ENCODE results near the gene PARVA.

DNA sequence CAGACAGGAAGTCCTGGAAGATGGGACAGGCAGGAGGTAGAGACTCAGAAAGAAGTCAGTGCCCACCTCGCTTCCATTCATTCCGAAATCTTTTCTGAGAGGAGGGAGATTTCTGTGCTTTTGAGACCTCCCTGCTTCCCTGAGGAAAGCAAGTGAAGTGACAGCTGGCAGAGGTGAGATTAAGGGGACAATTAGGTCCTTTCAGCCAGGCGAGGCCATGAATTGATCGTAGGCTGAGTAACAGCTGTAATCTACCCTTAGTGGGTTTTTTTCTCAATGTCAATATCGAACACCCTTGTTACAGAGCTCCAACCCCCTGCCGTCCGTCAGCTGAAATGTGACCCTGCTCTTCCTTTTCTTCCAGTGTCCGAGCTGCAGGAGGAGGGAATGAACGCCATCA lies 96.0 kb downstream of the PARVA start:
- TF ChIP-seq, protein P1, sequence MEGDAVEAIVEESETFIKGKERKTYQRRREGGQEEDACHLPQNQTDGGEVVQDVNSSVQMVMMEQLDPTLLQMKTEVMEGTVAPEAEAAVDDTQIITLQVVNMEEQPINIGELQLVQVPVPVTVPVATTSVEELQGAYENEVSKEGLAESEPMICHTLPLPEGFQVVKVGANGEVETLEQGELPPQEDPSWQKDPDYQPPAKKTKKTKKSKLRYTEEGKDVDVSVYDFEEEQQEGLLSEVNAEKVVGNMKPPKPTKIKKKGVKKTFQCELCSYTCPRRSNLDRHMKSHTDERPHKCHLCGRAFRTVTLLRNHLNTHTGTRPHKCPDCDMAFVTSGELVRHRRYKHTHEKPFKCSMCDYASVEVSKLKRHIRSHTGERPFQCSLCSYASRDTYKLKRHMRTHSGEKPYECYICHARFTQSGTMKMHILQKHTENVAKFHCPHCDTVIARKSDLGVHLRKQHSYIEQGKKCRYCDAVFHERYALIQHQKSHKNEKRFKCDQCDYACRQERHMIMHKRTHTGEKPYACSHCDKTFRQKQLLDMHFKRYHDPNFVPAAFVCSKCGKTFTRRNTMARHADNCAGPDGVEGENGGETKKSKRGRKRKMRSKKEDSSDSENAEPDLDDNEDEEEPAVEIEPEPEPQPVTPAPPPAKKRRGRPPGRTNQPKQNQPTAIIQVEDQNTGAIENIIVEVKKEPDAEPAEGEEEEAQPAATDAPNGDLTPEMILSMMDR (IDR thresholded peaks at IDR 0.05; ENCODE audit: poor library complexity): no peak
- TF ChIP-seq EZH2 (IDR thresholded peaks at IDR 0.05; ENCODE audit: borderline replicate concordance): no peak
